Peyer's patch (tissue), 4 donors: Measurements from ENCODE around the gene NPEPL1.

Experiments used
- CTCF ChIP-seq, 6 experiments: fragments of 450-650 bp in 4 of 6; fragments of 200-600 bp in 2 of 6; sonication (generic) in 1 of 6; IDR thresholded peaks; one replicate each; pipeline ENCODE4 v1.5.1; 2017 to 2019; ENCODE audit warnings: antibody characterized with exemption in 6 of 6, mild to moderate bottlenecking in 3 of 6, moderate library complexity in 1 of 6
- POLR2A ChIP-seq, 2 donors: fragments of 450-650 bp; IDR thresholded peaks; one replicate each; pipeline ENCODE4 v1.5.1; 2017; ENCODE audit warnings: antibody characterized with exemption in 2 of 2, mild to moderate bottlenecking in 2 of 2, moderate library complexity in 2 of 2

- no peak for TF ChIP-seq POLR2A (IDR thresholded peaks at IDR 0.05)
- no peak for TF ChIP-seq CTCF (IDR thresholded peaks at IDR 0.05)
These were observed 9.5 kb downstream of the NPEPL1 start for GRCh38 chr20:58702161-58702510.
